ENCODE measurements around the gene PAXX.

GRCh38 chr9:136988872-136989271 lies 3.4 kb upstream of the PAXX start:
- no peak for TF ChIP-seq CTCF (IDR thresholded peaks at IDR 0.05 in 2 of 3, conservative IDR thresholded peaks at IDR 0.05 in 1 of 3; ENCODE audit: borderline replicate concordance in 1 of 3, insufficient read depth in 1 of 3, low read depth in 2 of 3, low read length in 2 of 3)
- no peak for TF ChIP-seq POLR2AphosphoS5 (IDR thresholded peaks at IDR 0.05; ENCODE audit: low read depth, low read length)
- TF ChIP-seq SIN3A (IDR thresholded peaks at IDR 0.05; ENCODE audit: low read depth), result no peak
- TF ChIP-seq SP1 (IDR thresholded peaks at IDR 0.05; ENCODE audit: low read depth), result no peak
- TF ChIP-seq EZH2phosphoT487 (IDR thresholded peaks at IDR 0.05; ENCODE audit: borderline replicate concordance), result no peak
- TF ChIP-seq EZH2 (IDR thresholded peaks at IDR 0.05), result no peak
- TF ChIP-seq POLR2A (IDR thresholded peaks at IDR 0.05; ENCODE audit: borderline replicate concordance, extremely low read depth, insufficient read depth, insufficient read length), result no peak
- no peak for TF ChIP-seq FOSL1 (IDR thresholded peaks at IDR 0.05; ENCODE audit: low read depth)
- TF ChIP-seq CEBPB (IDR thresholded peaks at IDR 0.05; ENCODE audit: low read depth), result no peak
- TF ChIP-seq ZNF274 (IDR thresholded peaks at IDR 0.05; ENCODE audit: low read depth, low read length), result no peak
- no peak for TF ChIP-seq JUND (IDR thresholded peaks at IDR 0.05)

All from HCT116 (cell line).